ENCODE data around the gene CLRN3. TPM values are rescaled to one million over a fixed set of nuclear protein-coding genes. Genes with fewer than 3 reads are reported as not detected.

The CLRN3 gene
- total RNA-seq, 1 experiment from 2014 or later = not detected

GRCh38 chr10:127881262-127881661, 11.5 kb downstream of the CLRN3 start:
- DNase-seq (ENCODE audit: low spot score) = no peak
- in situ Hi-C loops (cut with HindIII; ENCODE audit: low sequenced_read_pairs) = no loop called here

GRCh38 chr10:127880557-127880956, 12.2 kb downstream of the CLRN3 start:
- no peak for DNase-seq (ENCODE audit: low spot score)
- in situ Hi-C loops (cut with HindIII; ENCODE audit: low sequenced_read_pairs) = no loop called here

- no peak for DNase-seq (ENCODE audit: low spot score)
- in situ Hi-C loops (cut with HindIII; ENCODE audit: low sequenced_read_pairs) = no loop called here
Measured at GRCh38 chr10:127878475-127879055, 14.2 kb downstream of the CLRN3 start.

GRCh38 chr10:127877699-127878098, 15.0 kb downstream of the CLRN3 start:
- no peak for DNase-seq (ENCODE audit: low spot score)
- in situ Hi-C loops (cut with HindIII; ENCODE audit: low sequenced_read_pairs) = no loop called here

GRCh38 chr10:127877116-127877515, 15.6 kb downstream of the CLRN3 start:
- in situ Hi-C loops (cut with HindIII; ENCODE audit: low sequenced_read_pairs) = no loop called here
- DNase-seq (ENCODE audit: low spot score) = no peak

GRCh38 chr10:127875916-127876315, 16.8 kb downstream of the CLRN3 start:
- in situ Hi-C loops (cut with HindIII; ENCODE audit: low sequenced_read_pairs) = no loop called here
- no peak for DNase-seq (ENCODE audit: low spot score)

- in situ Hi-C loops (cut with HindIII; ENCODE audit: low sequenced_read_pairs) = no loop called here
- no peak for DNase-seq (ENCODE audit: low spot score)
Measured at GRCh38 chr10:127875449-127875765, 17.3 kb downstream of the CLRN3 start.

GRCh38 chr10:127874671-127875448, 17.9 kb downstream of the CLRN3 start:
- in situ Hi-C loops (cut with HindIII; ENCODE audit: low sequenced_read_pairs) = no loop called here
- no peak for DNase-seq (ENCODE audit: low spot score)

- no peak for DNase-seq (ENCODE audit: low spot score)
- in situ Hi-C loops (cut with HindIII; ENCODE audit: low sequenced_read_pairs) = no loop called here
Measured at GRCh38 chr10:127873901-127874470, 18.8 kb downstream of the CLRN3 start.

GRCh38 chr10:127872871-127873600, 19.7 kb downstream of the CLRN3 start:
- in situ Hi-C loops (cut with HindIII; ENCODE audit: low sequenced_read_pairs) = no loop called here
- no peak for DNase-seq (ENCODE audit: low spot score)

GRCh38 chr10:127872011-127872761, 20.6 kb downstream of the CLRN3 start:
- in situ Hi-C loops (cut with HindIII; ENCODE audit: low sequenced_read_pairs) = no loop called here
- no peak for DNase-seq (ENCODE audit: low spot score)

GRCh38 chr10:127871631-127872010, 21.1 kb downstream of the CLRN3 start:
- in situ Hi-C loops (cut with HindIII; ENCODE audit: low sequenced_read_pairs) = no loop called here
- no peak for DNase-seq (ENCODE audit: low spot score)

GRCh38 chr10:127869329-127869728, 23.4 kb downstream of the CLRN3 start:
- in situ Hi-C loops (cut with HindIII; ENCODE audit: low sequenced_read_pairs) = no loop called here
- no peak for DNase-seq (ENCODE audit: low spot score)

GRCh38 chr10:127867805-127868204, 24.9 kb downstream of the CLRN3 start:
- in situ Hi-C loops (cut with HindIII; ENCODE audit: low sequenced_read_pairs) = no loop called here

GRCh38 chr10:127866276-127867013, 26.3 kb downstream of the CLRN3 start:
- in situ Hi-C loops (cut with HindIII; ENCODE audit: low sequenced_read_pairs) = no loop called here
- DNase-seq (ENCODE audit: low spot score) = no peak

More at GRCh38 chr10:127867805-127868204, 24.9 kb downstream of the CLRN3 start:
- DNase-seq (ENCODE audit: low spot score) = no peak

GRCh38 chr10:127863231-127863825, 29.4 kb downstream of the CLRN3 start:
- in situ Hi-C loops (cut with HindIII; ENCODE audit: low sequenced_read_pairs) = no loop called here
- no peak for DNase-seq (ENCODE audit: low spot score)

GRCh38 chr10:127860592-127860991, 32.1 kb downstream of the CLRN3 start:
- in situ Hi-C loops (cut with HindIII; ENCODE audit: low sequenced_read_pairs) = no loop called here
- DNase-seq (ENCODE audit: low spot score) = no peak

GRCh38 chr10:127855976-127856375, 36.8 kb downstream of the CLRN3 start:
- in situ Hi-C loops (cut with HindIII; ENCODE audit: low sequenced_read_pairs) = no loop called here
- DNase-seq (ENCODE audit: low spot score) = no peak

GRCh38 chr10:127855591-127855881, 37.2 kb downstream of the CLRN3 start:
- in situ Hi-C loops (cut with HindIII; ENCODE audit: low sequenced_read_pairs) = no loop called here
- DNase-seq (ENCODE audit: low spot score) = no peak
